Measurements from ENCODE around the gene LRRC38. TPM values are rescaled to one million over a fixed set of nuclear protein-coding genes. Genes with fewer than 3 reads are reported as not detected.

LRRC38 gene
- total RNA-seq, 2 donors from 2014 or later: not detected

- no peak for DNase-seq
- Histone ChIP-seq H3K36me3 (no peaks in the 10 kb centered on the region), H3K4me1 (no peaks in the 10 kb centered on the region), H3K27me3 (peaks cover 10% of the 10 kb centered on the region), H3K9me3 (no peaks in the 10 kb centered on the region), H3K27ac (no peak overlapping the region), H3K9ac (ENCODE audit: low read depth in 2 of 2, low read length in 2 of 2) (no peak overlapping the region), H3K4me3 (no peak overlapping the region)
- TF ChIP-seq CTCF (IDR thresholded peaks at IDR 0.05): no peak
- intact Hi-C loops (cut with DNase I): no loop called here
Observed at GRCh38 chr1:13510499-13510898, 3.3 kb downstream of the LRRC38 start.

GRCh38 chr1:13507075-13507474, 6.7 kb downstream of the LRRC38 start:
- H3K9me3 ChIP-seq: no peaks in the 10 kb centered on the region
- no peak overlapping the region for H3K27ac ChIP-seq
- no peak overlapping the region for H3K9ac ChIP-seq (ENCODE audit: low read depth in 2 of 2, low read length in 2 of 2)
- H3K4me1 ChIP-seq: no peaks in the 10 kb centered on the region
- intact Hi-C loops (cut with DNase I): no loop called here
- H3K4me3 ChIP-seq: no peak overlapping the region
- no peaks in the 10 kb centered on the region for H3K27me3 ChIP-seq
- no peak for DNase-seq
- H3K36me3 ChIP-seq: no peaks in the 10 kb centered on the region
- no peak for TF ChIP-seq CTCF (IDR thresholded peaks at IDR 0.05)

GRCh38 chr1:13505020-13505419, 8.8 kb downstream of the LRRC38 start:
- no peaks in the 10 kb centered on the region for H3K27me3 ChIP-seq

GRCh38 chr1:13500806-13501205, 13.0 kb downstream of the LRRC38 start:
- intact Hi-C loops (cut with DNase I): no loop called here
- DNase-seq: no peak
- Histone ChIP-seq H3K4me1 (no peaks in the 10 kb centered on the region), H3K27me3 (no peaks in the 10 kb centered on the region), H3K9ac (ENCODE audit: low read depth in 2 of 2, low read length in 2 of 2) (no peak overlapping the region), H3K27ac (no peak overlapping the region), H3K4me3 (no peak overlapping the region), H3K36me3 (no peaks in the 10 kb centered on the region), H3K9me3 (no peaks in the 10 kb centered on the region)
- TF ChIP-seq CTCF (IDR thresholded peaks at IDR 0.05): no peak

More at GRCh38 chr1:13505020-13505419, 8.8 kb downstream of the LRRC38 start:
- DNase-seq: no peak
- H3K4me1 ChIP-seq: no peaks in the 10 kb centered on the region
- intact Hi-C loops (cut with DNase I): no loop called here
- H3K36me3 ChIP-seq: no peaks in the 10 kb centered on the region
- no peaks in the 10 kb centered on the region for H3K9me3 ChIP-seq
- no peak overlapping the region for H3K27ac ChIP-seq
- H3K4me3 ChIP-seq: no peak overlapping the region
- TF ChIP-seq CTCF (IDR thresholded peaks at IDR 0.05): no peak
- H3K9ac ChIP-seq (ENCODE audit: low read depth in 2 of 2, low read length in 2 of 2): no peak overlapping the region

GRCh38 chr1:13499422-13499821, 14.4 kb downstream of the LRRC38 start:
- no peaks in the 10 kb centered on the region for H3K9me3 ChIP-seq
- no peaks in the 10 kb centered on the region for H3K36me3 ChIP-seq
- intact Hi-C loops (cut with DNase I): no loop called here
- no peaks in the 10 kb centered on the region for H3K27me3 ChIP-seq
- no peak overlapping the region for H3K9ac ChIP-seq (ENCODE audit: low read depth in 2 of 2, low read length in 2 of 2)
- no peaks in the 10 kb centered on the region for H3K4me1 ChIP-seq
- TF ChIP-seq CTCF (IDR thresholded peaks at IDR 0.05): no peak
- no peak overlapping the region for H3K27ac ChIP-seq
- no peak overlapping the region for H3K4me3 ChIP-seq
- no peak for DNase-seq

GRCh38 chr1:13498553-13498952, 15.2 kb downstream of the LRRC38 start:
- H3K4me3 ChIP-seq: no peak overlapping the region
- no peak for TF ChIP-seq CTCF (IDR thresholded peaks at IDR 0.05)

More at GRCh38 chr1:13498553-13498952, 15.2 kb downstream of the LRRC38 start:
- H3K4me1 ChIP-seq: no peaks in the 10 kb centered on the region
- no peaks in the 10 kb centered on the region for H3K27me3 ChIP-seq
- H3K9me3 ChIP-seq: no peaks in the 10 kb centered on the region
- intact Hi-C loops (cut with DNase I): no loop called here
- no peak overlapping the region for H3K27ac ChIP-seq
- H3K9ac ChIP-seq (ENCODE audit: low read depth in 2 of 2, low read length in 2 of 2): no peak overlapping the region
- DNase-seq: no peak
- H3K36me3 ChIP-seq: no peaks in the 10 kb centered on the region

Data from colonic mucosa (tissue), 4 donors.